Loucy (cell line): ENCODE results near the gene SEMA3A.

Source experiments
- H2AFZ ChIP-seq: fragments of 200-600 bp; sonication (generic); 2 replicates; pipeline ENCODE4 v1.6.0; 2016; ENCODE audit warnings: antibody characterized with exemption, mild to moderate bottlenecking, low read length, moderate library complexity
- H3F3A ChIP-seq: fragments of 200-600 bp; 2 replicates; pipeline ENCODE4 v1.6.0; 2016; ENCODE audit warnings: antibody characterized with exemption, low read depth, mild to moderate bottlenecking
- H3K27me3 ChIP-seq: fragments of 200-600 bp; sonication (generic); 2 replicates; pipeline ENCODE4 v1.6.1; 2014; ENCODE audit warnings: low read length, mild to moderate bottlenecking; ENCODE audit not compliant: insufficient read depth, poor library complexity, severe bottlenecking
- H3K36me3 ChIP-seq: fragments of 200-600 bp; sonication (generic); 2 replicates; pipeline ENCODE4 v1.6.1; 2016; ENCODE audit warnings: low read length; ENCODE audit not compliant: insufficient read depth
- H3K4me1 ChIP-seq: fragments of 200-600 bp; sonication (generic); 2 replicates; pipeline ENCODE4 v1.5.1; 2014; ENCODE audit warnings: low read length, mild to moderate bottlenecking; ENCODE audit not compliant: insufficient read depth, poor library complexity, severe bottlenecking
- H3K4me2 ChIP-seq: fragments of 200-600 bp; sonication (generic); 2 replicates; pipeline ENCODE4 v1.6.0; 2014; ENCODE audit warnings: antibody characterized with exemption, low read length, low read depth, mild to moderate bottlenecking; ENCODE audit not compliant: poor library complexity, severe bottlenecking
- H3K4me3 ChIP-seq: fragments of 200-600 bp; sonication (generic); 2 replicates; pipeline ENCODE4 v1.5.1; 2014; ENCODE audit warnings: low read length, mild to moderate bottlenecking, mixed read lengths; ENCODE audit not compliant: poor library complexity, severe bottlenecking
- H3K79me2 ChIP-seq: fragments of 200-600 bp; sonication (generic); 2 replicates; pipeline ENCODE4 v1.6.1; 2014; ENCODE audit warnings: low read length; ENCODE audit not compliant: insufficient read depth
- H3K9ac ChIP-seq: fragments of 200-600 bp; sonication (generic); 2 replicates; pipeline ENCODE4 v1.6.0; 2014; ENCODE audit warnings: mild to moderate bottlenecking, low read depth, low read length, moderate library complexity; ENCODE audit not compliant: poor library complexity, severe bottlenecking
- H3K9me2 ChIP-seq: fragments of 200-600 bp; sonication (generic); replicated peaks from 2 replicates; pipeline ENCODE4 v1.6.1; 2016; ENCODE audit warnings: low read depth, low read length, mixed read lengths
- H3K9me3 ChIP-seq: fragments of 200-600 bp; sonication (generic); 2 replicates; pipeline ENCODE4 v1.6.1; 2014; ENCODE audit warnings: mild to moderate bottlenecking, antibody characterized with exemption, low read length, low read depth; ENCODE audit not compliant: insufficient read depth
- H4K20me1 ChIP-seq: fragments of 200-600 bp; sonication (generic); 2 replicates; pipeline ENCODE4 v1.6.0; 2014; ENCODE audit warnings: antibody characterized with exemption, low read length, mild to moderate bottlenecking; ENCODE audit not compliant: insufficient read depth, poor library complexity, severe bottlenecking
- EZH2phosphoT487 ChIP-seq: fragments of 200-600 bp; IDR thresholded peaks from 2 replicates; pipeline ENCODE4 v1.6.1; 2018; ENCODE audit warnings: antibody characterized with exemption, mild to moderate bottlenecking, moderate library complexity, borderline replicate concordance
- TF ChIP-seq, protein P1 (sequence below): fragments of 200-600 bp; sonication (generic); conservative IDR thresholded peaks from 2 replicates; pipeline ENCODE4 v1.5.1; 2014; ENCODE audit warnings: mild to moderate bottlenecking, antibody characterized with exemption, low read length

SEMA3A gene

DNA sequence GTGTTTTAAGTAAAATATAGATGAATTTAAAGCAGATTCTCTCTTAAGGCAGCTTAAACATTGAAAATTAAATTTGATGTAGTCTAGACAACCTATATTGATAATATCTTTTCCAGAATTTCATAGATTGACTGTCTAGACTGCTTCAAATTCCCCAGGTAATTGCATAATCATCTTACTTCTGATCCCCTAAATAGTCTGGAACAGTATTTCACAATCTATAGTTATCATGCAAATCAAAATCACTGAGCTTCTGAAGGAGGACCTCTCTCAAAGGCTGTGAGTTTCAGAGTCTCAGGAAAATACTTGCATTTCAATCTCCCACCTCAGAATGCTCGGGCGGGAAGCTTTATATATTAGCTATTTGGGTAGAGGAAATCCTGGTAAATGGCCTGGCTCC, 87.3 kb downstream of the SEMA3A start:
- Histone ChIP-seq H3K79me2 (no peaks in the 10 kb centered on the region), H3K4me2 (no peak overlapping the region), H3K9ac (no peak overlapping the region), H3K27me3 (no peaks in the 10 kb centered on the region), H3F3A (no peaks in the 10 kb centered on the region), H3K4me1 (no peaks in the 10 kb centered on the region), H3K4me3 (no peak overlapping the region), H3K9me3 (no peaks in the 10 kb centered on the region), H3K36me3 (no peaks in the 10 kb centered on the region), H4K20me1 (no peaks in the 10 kb centered on the region), H2AFZ (no peak overlapping the region), H3K9me2 (no peaks in the 10 kb centered on the region)
- TF ChIP-seq EZH2phosphoT487 = no peak
- TF ChIP-seq, protein P1, sequence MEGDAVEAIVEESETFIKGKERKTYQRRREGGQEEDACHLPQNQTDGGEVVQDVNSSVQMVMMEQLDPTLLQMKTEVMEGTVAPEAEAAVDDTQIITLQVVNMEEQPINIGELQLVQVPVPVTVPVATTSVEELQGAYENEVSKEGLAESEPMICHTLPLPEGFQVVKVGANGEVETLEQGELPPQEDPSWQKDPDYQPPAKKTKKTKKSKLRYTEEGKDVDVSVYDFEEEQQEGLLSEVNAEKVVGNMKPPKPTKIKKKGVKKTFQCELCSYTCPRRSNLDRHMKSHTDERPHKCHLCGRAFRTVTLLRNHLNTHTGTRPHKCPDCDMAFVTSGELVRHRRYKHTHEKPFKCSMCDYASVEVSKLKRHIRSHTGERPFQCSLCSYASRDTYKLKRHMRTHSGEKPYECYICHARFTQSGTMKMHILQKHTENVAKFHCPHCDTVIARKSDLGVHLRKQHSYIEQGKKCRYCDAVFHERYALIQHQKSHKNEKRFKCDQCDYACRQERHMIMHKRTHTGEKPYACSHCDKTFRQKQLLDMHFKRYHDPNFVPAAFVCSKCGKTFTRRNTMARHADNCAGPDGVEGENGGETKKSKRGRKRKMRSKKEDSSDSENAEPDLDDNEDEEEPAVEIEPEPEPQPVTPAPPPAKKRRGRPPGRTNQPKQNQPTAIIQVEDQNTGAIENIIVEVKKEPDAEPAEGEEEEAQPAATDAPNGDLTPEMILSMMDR = no peak

DNA sequence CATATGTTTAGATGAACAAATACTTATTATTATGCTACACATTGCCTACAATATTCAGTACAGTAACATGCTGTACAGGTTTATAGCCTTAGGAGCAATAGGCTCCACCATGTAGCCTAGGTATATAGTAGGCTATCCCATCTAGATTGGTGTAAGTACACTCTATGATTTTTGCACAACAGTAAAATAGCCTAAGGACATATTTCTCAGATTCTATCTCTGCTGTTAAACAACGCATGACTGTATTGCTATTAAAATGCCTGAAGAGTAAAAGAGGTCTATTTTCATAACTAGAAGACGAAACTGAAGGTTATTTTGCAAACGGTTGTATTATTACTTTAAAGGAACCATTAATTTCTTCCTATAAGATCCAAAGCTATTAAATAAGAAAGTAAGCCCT, 88.3 kb downstream of the SEMA3A start:
- Histone ChIP-seq H3K79me2 (no peaks in the 10 kb centered on the region), H3K9me3 (no peaks in the 10 kb centered on the region), H3F3A (no peaks in the 10 kb centered on the region), H2AFZ (no peak overlapping the region), H4K20me1 (no peaks in the 10 kb centered on the region), H3K36me3 (no peaks in the 10 kb centered on the region), H3K27me3 (no peaks in the 10 kb centered on the region), H3K4me3 (no peak overlapping the region), H3K9me2 (no peaks in the 10 kb centered on the region), H3K4me1 (no peaks in the 10 kb centered on the region), H3K4me2 (no peak overlapping the region), H3K9ac (no peak overlapping the region)
- TF ChIP-seq, protein P1 = no peak
- no peak for TF ChIP-seq EZH2phosphoT487

DNA sequence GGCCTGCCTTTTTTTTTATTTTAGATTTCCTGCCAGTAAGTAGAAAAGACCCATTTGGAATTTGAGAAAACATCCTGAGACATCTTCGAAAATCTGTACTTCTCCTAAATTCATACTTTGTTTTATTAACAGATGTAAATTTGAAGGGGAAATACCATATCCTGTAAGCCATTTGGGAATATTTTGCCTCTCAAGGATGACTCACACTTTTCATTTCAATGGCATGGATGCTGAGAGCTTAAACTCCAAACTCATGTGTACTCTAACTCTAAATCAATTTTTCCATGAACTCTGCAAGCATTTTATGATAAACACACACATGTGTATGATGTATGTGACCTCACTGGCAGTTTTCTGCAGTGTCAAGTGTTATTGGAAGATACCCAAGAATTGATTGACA, 89.0 kb downstream of the SEMA3A start:
- TF ChIP-seq, protein P1 = no peak
- no peak for TF ChIP-seq EZH2phosphoT487
- Histone ChIP-seq H3K4me3 (no peak overlapping the region), H4K20me1 (no peaks in the 10 kb centered on the region), H3K4me2 (no peak overlapping the region), H3K4me1 (no peaks in the 10 kb centered on the region), H3F3A (no peaks in the 10 kb centered on the region), H3K9me3 (no peaks in the 10 kb centered on the region), H2AFZ (no peak overlapping the region), H3K79me2 (no peaks in the 10 kb centered on the region), H3K36me3 (no peaks in the 10 kb centered on the region), H3K9ac (no peak overlapping the region), H3K9me2 (no peaks in the 10 kb centered on the region), H3K27me3 (no peaks in the 10 kb centered on the region)
